ENCODE data around the gene XYLT1.

DNA sequence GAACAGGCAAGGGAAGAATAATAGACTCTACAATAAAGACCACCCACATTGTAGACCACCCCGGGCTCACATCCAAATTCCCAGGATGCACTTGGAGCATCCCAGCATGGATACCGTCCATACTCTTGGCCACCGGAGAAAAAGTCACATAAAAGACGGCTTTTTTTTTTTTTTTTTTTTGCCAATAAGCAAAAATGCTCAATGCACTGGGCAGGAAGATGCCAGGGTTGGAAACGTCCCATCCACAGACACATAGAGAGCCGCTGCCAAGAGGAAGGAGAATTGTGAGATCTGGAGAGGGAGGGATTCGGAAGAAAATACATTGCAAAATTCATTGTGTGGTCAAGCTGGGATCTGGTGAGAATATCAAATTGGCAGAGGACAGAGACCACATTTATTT, 286.7 kb downstream of the XYLT1 start:
- TF ChIP-seq ZFP30 (CRISPR knock-in tag; IDR thresholded peaks at IDR 0.05) = no peak
- no peak for TF ChIP-seq TCF4 (CRISPR knock-in tag; IDR thresholded peaks at IDR 0.05; ENCODE audit: borderline replicate concordance)
- TF ChIP-seq, protein P1, sequence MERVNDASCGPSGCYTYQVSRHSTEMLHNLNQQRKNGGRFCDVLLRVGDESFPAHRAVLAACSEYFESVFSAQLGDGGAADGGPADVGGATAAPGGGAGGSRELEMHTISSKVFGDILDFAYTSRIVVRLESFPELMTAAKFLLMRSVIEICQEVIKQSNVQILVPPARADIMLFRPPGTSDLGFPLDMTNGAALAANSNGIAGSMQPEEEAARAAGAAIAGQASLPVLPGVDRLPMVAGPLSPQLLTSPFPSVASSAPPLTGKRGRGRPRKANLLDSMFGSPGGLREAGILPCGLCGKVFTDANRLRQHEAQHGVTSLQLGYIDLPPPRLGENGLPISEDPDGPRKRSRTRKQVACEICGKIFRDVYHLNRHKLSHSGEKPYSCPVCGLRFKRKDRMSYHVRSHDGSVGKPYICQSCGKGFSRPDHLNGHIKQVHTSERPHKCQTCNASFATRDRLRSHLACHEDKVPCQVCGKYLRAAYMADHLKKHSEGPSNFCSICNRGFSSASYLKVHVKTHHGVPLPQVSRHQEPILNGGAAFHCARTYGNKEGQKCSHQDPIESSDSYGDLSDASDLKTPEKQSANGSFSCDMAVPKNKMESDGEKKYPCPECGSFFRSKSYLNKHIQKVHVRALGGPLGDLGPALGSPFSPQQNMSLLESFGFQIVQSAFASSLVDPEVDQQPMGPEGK (CRISPR knock-in tag; IDR thresholded peaks at IDR 0.05; ENCODE audit: borderline replicate concordance) = no peak
- TF ChIP-seq, protein P2, sequence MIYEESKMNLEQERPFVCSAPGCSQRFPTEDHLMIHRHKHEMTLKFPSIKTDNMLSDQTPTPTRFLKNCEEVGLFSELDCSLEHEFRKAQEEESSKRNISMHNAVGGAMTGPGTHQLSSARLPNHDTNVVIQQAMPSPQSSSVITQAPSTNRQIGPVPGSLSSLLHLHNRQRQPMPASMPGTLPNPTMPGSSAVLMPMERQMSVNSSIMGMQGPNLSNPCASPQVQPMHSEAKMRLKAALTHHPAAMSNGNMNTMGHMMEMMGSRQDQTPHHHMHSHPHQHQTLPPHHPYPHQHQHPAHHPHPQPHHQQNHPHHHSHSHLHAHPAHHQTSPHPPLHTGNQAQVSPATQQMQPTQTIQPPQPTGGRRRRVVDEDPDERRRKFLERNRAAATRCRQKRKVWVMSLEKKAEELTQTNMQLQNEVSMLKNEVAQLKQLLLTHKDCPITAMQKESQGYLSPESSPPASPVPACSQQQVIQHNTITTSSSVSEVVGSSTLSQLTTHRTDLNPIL (CRISPR knock-in tag; IDR thresholded peaks at IDR 0.05; ENCODE audit: low read depth) = no peak
- no peak for TF ChIP-seq SNAI2 (CRISPR knock-in tag; IDR thresholded peaks at IDR 0.05)
- no peak for TF ChIP-seq CSDC2 (CRISPR knock-in tag; IDR thresholded peaks at IDR 0.05)
- TF ChIP-seq ZNF565 (CRISPR knock-in tag; conservative IDR thresholded peaks at IDR 0.05; ENCODE audit: low read depth) = no peak
- no peak for TF ChIP-seq ZC3H10 (CRISPR knock-in tag; IDR thresholded peaks at IDR 0.05)
- no peak for TF ChIP-seq RARB (CRISPR knock-in tag; IDR thresholded peaks at IDR 0.05)
- TF ChIP-seq GLIS3 (CRISPR knock-in tag; IDR thresholded peaks at IDR 0.05) = no peak
